IPS-20b (cell line): ENCODE measurements around the gene RCOR1.

Experiments
- H3K27ac ChIP-seq: one replicate; pipeline ENCODE4 v1.5.1; 2013; ENCODE audit warnings: low read length
- H3K27me3 ChIP-seq: 2 replicates; pipeline ENCODE4 v1.6.1; 2013; ENCODE audit warnings: mild to moderate bottlenecking, low read length, inconsistent platforms; ENCODE audit not compliant: insufficient read depth
- H3K36me3 ChIP-seq: 2 replicates; pipeline ENCODE4 v1.6.1; 2013; ENCODE audit warnings: low read depth, mild to moderate bottlenecking, inconsistent platforms, low read length, moderate library complexity; ENCODE audit not compliant: insufficient read depth
- H3K4me1 ChIP-seq: 2 replicates; pipeline ENCODE4 v1.6.1; 2013; ENCODE audit warnings: mild to moderate bottlenecking, control low read depth, inconsistent platforms, low read length, moderate library complexity; ENCODE audit not compliant: insufficient read depth
- H3K4me3 ChIP-seq: 2 replicates; pipeline ENCODE4 v1.5.1; 2013; ENCODE audit warnings: mild to moderate bottlenecking, low read length, inconsistent platforms
- H3K9ac ChIP-seq: 2 replicates; pipeline ENCODE4 v1.6.1; 2013; ENCODE audit warnings: low read depth, mild to moderate bottlenecking, inconsistent platforms, low read length, moderate library complexity
- H3K9me3 ChIP-seq: 2 replicates; pipeline ENCODE4 v1.6.1; 2013; ENCODE audit warnings: mild to moderate bottlenecking, low read depth, low read length, inconsistent platforms; ENCODE audit not compliant: insufficient read depth

Gene RCOR1

GRCh38 chr14:102588821-102589220 lies 3.6 kb upstream of the RCOR1 start:
- H3K9ac ChIP-seq: no peak overlapping the region
- no peak overlapping the region for H3K27ac ChIP-seq
- H3K9me3 ChIP-seq: no peaks in the 10 kb centered on the region
- no peak overlapping the region for H3K4me3 ChIP-seq
- no peaks in the 10 kb centered on the region for H3K36me3 ChIP-seq
- peaks cover 17% of the 10 kb centered on the region for H3K4me1 ChIP-seq
- no peaks in the 10 kb centered on the region for H3K27me3 ChIP-seq

- Histone ChIP-seq H3K4me1 (peaks cover 17% of the 10 kb centered on the region), H3K9ac (peak overlapping the region; percentile 87), H3K36me3 (no peaks in the 10 kb centered on the region), H3K9me3 (no peaks in the 10 kb centered on the region), H3K4me3 (no peak overlapping the region), H3K27me3 (no peaks in the 10 kb centered on the region), H3K27ac (no peak overlapping the region)
Measured at GRCh38 chr14:102589761-102590290, 2.6 kb upstream of the RCOR1 start.

- peaks cover 11% of the 10 kb centered on the region for H3K4me1 ChIP-seq
- no peak overlapping the region for H3K27ac ChIP-seq
- no peaks in the 10 kb centered on the region for H3K27me3 ChIP-seq
- peak overlapping the region; percentile 87; the same call in 1 of the 2 replicates for H3K9ac ChIP-seq
- 0 out of 2 replicates have a peak, but pooled peaks cover 3% of the 10 kb centered on the region for H3K36me3 ChIP-seq
- no peaks in the 10 kb centered on the region for H3K9me3 ChIP-seq
- H3K4me3 ChIP-seq: peak overlapping the region; percentile 75
Measured at GRCh38 chr14:102590667-102591099, 1.8 kb upstream of the RCOR1 start.

DNA sequence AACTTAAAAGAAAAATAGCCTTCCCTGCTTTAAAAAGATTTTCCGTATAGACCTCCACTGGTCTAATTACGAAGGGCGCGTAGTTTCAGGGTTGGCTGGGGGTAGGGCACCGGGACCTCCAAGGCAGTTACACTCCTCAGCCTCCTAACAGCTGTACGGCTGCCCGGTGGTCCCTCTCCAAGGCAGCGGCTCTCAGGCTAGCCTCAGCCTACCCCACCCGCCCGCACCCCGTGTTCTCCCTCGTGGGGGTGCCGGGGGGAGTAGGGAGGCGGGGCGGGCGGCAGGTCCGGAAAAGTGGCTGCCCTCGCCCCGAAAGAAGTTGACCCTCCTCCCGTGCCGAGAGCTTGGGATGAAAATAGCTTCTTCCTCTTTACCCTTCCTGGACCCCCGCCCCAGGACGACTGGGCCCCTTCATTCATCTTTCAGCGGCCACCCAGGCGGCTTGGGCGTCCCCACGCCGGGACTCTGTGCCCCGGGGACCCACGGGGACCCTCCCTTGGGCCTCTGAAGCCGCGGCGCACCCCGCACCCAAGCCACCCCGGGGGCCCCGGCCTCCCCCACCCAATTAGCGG lies 991 bp upstream of the RCOR1 start:
- peak overlapping the region; percentile 87; the same call in 1 of the 2 replicates for H3K9ac ChIP-seq
- H3K9me3 ChIP-seq: no peaks in the 10 kb centered on the region
- peak overlapping the region; percentile 75 for H3K4me3 ChIP-seq
- H3K36me3 ChIP-seq: 0 out of 2 replicates have a peak, but pooled peaks cover 3% of the 10 kb centered on the region
- H3K4me1 ChIP-seq: peaks cover 10% of the 10 kb centered on the region
- H3K27me3 ChIP-seq: no peaks in the 10 kb centered on the region
- peak overlapping the region; percentile 94 for H3K27ac ChIP-seq

DNA sequence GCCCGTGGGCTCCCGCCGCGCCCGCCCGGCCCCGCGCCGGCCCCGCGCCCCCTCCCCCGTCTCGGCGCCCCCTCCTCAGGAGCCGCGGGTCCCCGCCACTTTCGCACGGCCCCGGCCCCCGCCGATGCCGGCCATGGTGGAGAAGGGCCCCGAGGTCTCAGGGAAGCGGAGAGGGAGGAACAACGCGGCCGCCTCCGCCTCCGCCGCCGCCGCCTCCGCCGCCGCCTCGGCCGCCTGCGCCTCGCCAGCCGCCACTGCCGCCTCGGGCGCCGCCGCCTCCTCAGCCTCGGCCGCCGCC lies 263 bp downstream of the RCOR1 start:
- no peak overlapping the region for H3K27ac ChIP-seq
- H3K9ac ChIP-seq: no peak overlapping the region
- H3K4me3 ChIP-seq: peak overlapping the region; percentile 68; the same call in 1 of the 2 replicates
- H3K27me3 ChIP-seq: no peaks in the 10 kb centered on the region
- no peaks in the 10 kb centered on the region for H3K9me3 ChIP-seq
- H3K4me1 ChIP-seq: peaks cover 10% of the 10 kb centered on the region
- H3K36me3 ChIP-seq: 0 out of 2 replicates have a peak, but pooled peaks cover 3% of the 10 kb centered on the region

DNA sequence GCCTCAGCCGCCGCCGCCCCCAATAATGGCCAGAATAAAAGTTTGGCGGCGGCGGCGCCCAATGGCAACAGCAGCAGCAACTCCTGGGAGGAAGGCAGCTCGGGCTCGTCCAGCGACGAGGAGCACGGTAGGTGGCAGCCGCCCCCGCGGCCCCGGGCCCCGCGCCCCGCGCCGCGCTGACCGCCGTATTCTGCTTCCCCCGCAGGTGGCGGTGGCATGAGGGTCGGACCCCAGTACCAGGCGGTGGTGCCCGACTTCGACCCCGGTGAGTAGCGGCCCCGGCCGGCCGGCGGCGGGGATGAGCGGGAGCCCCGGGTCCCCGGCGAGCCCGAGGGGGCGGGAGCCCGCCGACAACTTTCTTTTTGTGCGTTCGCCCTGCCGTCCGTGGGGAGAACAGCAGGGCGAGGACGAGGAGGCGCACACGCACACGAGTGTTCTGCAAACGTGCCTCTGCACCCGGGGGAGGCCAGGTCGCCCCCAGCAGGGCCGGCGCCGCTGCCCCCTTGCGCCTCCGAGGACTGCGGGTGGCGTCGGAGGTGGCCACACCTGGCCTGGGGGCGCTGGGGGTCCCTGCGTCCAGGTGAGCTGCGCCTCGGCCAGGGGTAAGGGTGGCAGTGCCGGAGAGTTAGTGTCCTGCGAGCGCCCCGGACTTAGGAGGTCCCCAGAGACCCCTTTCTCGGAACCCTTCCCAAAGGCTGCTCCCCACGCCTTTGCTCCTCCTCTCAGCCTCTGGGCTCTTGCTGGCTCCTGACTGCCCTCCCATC lies 794 bp downstream of the RCOR1 start:
- Histone ChIP-seq H3K36me3 (0 out of 2 replicates have a peak, but pooled peaks cover 3% of the 10 kb centered on the region), H3K9ac (peak overlapping the region; percentile 59; the same call in 1 of the 2 replicates), H3K4me1 (peaks cover 10% of the 10 kb centered on the region), H3K4me3 (peak overlapping the region; percentile 68), H3K9me3 (no peaks in the 10 kb centered on the region), H3K27me3 (no peaks in the 10 kb centered on the region), H3K27ac (no peak overlapping the region)

DNA sequence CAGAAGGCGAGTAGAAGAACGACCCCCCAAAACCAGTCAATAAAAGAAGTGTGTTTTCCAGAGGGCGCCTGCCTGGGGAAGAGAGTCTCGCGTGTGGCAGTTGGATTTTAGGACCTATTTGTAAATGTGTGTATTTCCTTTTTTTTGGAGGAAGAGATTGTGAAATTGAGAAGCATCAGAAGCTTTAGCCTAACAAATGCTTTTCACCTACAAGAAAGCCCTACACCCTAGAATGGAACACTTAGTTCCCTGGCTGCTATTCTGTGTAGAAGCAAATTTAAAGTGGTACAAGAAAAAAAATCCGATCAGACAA lies 1.3 kb downstream of the RCOR1 start:
- peaks cover 10% of the 10 kb centered on the region for H3K4me1 ChIP-seq
- H3K27ac ChIP-seq: no peak overlapping the region
- H3K9me3 ChIP-seq: no peaks in the 10 kb centered on the region
- peaks cover 5% of the 10 kb centered on the region; the same call in 1 of the 2 replicates for H3K36me3 ChIP-seq
- peak overlapping the region; percentile 68 for H3K4me3 ChIP-seq
- H3K27me3 ChIP-seq: no peaks in the 10 kb centered on the region
- H3K9ac ChIP-seq: peak overlapping the region; percentile 59; the same call in 1 of the 2 replicates

DNA sequence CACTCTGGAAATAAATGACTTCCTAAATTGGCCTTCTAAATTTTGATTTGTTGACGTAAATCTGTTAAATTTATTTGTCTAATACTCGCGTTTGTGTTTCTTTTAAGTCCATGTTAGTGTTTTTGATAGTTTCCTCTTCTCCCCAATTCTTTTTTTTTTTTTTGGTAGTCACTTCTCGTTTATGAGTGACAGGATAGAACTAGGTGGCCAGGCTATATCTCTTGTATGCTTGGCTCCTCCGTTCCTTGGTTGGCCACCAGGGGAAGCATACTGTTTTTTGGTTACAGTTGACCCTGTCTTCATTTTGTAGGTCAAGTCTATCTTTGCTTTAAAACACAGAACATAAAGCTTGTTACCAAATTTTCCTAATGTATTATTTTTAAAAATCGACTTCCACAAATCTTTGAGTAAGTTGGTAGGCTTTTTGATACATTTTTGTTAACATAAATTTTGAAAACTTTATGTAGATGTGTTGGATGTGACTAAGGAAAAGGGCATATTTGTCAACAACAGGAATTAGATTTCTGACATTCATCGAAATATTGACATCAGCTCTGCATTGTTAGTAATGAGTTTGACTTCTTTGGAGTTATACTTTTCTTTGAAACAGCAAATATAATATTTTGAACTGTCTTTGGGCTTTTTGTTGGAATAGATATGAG lies 2.2 kb downstream of the RCOR1 start:
- H3K27ac ChIP-seq: no peak overlapping the region
- H3K27me3 ChIP-seq: no peaks in the 10 kb centered on the region
- peaks cover 10% of the 10 kb centered on the region; the same call in 1 of the 2 replicates for H3K4me1 ChIP-seq
- no peak overlapping the region for H3K9ac ChIP-seq
- peak overlapping the region; percentile 68 for H3K4me3 ChIP-seq
- no peaks in the 10 kb centered on the region for H3K9me3 ChIP-seq
- H3K36me3 ChIP-seq: peaks cover 14% of the 10 kb centered on the region; the same call in 1 of the 2 replicates

- Histone ChIP-seq H3K9ac (no peak overlapping the region), H3K36me3 (peaks cover 10% of the 10 kb centered on the region; the same call in 1 of the 2 replicates), H3K4me3 (no peak overlapping the region), H3K9me3 (no peaks in the 10 kb centered on the region), H3K4me1 (no peaks in the 10 kb centered on the region), H3K27me3 (no peaks in the 10 kb centered on the region), H3K27ac (no peak overlapping the region)
Measured at GRCh38 chr14:102601378-102601925, 9.0 kb downstream of the RCOR1 start.

DNA sequence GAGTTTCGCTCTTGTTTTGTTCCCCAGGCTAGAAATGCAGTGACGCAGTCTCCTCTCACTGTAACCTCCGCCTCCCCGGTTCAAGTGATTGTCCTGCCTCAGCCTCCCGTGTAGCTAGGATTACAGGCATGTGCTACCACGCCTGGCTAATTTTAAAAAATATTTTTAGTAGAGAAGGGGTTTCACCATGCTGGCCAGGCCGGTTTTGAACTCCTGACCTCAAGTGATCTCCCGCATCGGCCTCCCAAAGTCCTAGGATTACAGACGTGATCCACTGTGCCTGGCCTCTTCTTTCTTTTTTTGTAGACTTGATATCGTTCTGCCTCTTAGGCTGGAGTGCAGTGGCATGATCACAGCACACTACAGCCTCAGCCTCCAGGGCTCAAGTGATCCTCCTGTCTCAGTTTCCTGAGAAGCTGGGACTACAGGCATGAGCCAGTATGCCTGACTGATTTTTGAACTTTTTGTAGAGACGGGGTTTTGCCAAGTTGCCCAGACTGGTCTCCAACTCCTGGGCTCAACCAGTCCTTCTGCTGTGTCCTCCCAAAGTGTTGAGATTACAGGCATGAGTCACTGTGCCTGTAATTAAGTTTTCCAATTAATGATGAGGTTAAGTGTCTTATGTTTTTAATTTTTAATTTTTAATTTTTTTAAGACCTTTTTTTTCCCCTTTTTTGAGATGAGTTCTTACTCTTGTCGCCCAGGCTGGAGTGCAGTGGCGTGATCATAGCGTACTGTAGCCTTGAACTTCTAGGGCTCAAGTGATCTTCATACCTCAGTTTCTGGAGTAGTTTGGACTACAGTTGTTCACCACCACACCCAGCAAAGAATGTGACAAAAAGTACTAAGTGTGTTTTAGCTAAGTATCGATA lies 10.2 kb downstream of the RCOR1 start:
- Histone ChIP-seq H3K9me3 (no peaks in the 10 kb centered on the region), H3K9ac (no peak overlapping the region), H3K4me1 (no peaks in the 10 kb centered on the region), H3K4me3 (no peak overlapping the region), H3K27me3 (no peaks in the 10 kb centered on the region), H3K36me3 (peaks cover 10% of the 10 kb centered on the region; the same call in 1 of the 2 replicates), H3K27ac (no peak overlapping the region)
